NCI-H1417 treated with DMSO at 0.1 percent for 48 hours (cell line): ENCODE results near the gene COQ2.
"Not testable (repeated sequence)": the region's sequence is repeated elsewhere in the genome, so short reads cannot be mapped to it uniquely, and the experiment has no call there.

ENCODE experiments used
- DNase-seq: peaks from one replicate; lab custom pipeline; 2025; lab: John Stamatoyannopoulos, UW

The COQ2 gene, protein sequence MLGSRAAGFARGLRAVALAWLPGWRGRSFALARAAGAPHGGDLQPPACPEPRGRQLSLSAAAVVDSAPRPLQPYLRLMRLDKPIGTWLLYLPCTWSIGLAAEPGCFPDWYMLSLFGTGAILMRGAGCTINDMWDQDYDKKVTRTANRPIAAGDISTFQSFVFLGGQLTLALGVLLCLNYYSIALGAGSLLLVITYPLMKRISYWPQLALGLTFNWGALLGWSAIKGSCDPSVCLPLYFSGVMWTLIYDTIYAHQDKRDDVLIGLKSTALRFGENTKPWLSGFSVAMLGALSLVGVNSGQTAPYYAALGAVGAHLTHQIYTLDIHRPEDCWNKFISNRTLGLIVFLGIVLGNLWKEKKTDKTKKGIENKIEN

DNA sequence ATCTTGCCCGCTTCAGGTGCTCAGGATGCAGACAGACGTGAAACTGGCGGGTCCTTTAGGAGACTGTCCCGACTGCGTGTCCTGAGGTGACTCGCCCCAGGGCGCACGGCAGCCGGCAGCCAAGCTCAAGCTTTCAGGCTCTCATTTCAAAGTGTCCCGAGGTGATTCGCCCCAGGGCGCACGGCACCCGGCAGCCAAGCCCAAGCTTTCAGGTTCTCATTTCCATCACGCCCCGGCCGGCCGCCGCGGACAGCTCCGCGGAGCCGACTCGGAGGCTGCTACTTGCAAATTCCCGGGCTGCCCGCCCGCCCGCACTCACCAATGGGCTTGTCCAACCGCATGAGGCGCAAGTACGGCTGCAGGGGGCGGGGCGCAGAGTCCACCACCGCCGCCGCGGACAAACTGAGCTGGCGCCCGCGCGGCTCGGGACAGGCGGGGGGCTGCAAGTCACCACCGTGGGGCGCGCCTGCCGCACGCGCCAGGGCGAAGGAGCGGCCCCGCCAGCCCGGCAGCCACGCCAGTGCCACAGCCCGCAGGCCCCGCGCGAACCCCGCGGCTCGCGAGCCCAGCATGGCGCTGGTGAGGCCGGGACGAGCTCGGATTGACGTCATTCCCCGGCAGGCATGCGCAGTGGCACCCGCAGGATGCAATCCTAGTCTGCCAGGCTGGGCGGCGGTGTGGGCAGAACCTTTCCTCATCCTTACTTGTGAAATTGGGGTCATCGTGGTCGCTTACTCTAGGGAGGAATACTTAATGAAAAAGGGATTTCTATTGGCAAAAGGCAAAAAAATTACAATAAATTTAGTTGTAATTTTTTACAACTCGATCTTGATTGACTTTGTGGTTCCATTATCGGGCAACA lies at the start of gene COQ2:
COQ2 (minus strand) TSS at position 606 of the 862 bp plus-strand sequence; CDS start at position 572, 34 bp downstream.
- peak; percentile 63 for DNase-seq

GRCh38 chr4:83331956-83332355 lies 47.4 kb upstream of the COQ2 start:
- no peak for DNase-seq

GRCh38 chr4:83329521-83330110 lies 45.0 kb upstream of the COQ2 start:
- no peak for DNase-seq

GRCh38 chr4:83328521-83329187 lies 44.1 kb upstream of the COQ2 start:
- no peak for DNase-seq

DNA sequence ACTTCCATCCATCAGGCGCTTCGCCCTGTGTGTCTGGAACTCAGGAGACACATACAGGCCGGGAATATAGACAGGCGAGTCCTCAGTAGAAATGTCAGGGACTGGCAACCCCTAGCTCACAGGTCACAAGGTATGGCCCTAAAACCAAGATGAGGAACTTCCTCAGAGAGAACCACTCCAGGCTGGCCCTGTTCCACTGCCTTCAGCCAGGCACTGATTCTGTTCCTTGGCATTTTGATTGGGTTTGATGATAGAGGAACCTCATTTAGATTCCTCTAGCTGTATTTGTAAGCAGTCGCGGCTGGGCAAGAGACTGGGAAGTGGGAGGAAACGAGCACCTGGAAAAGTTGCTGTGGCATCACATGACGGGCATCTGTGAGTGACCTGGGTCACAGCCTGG lies 41.9 kb upstream of the COQ2 start:
- DNase-seq: no peak

- not testable (repeated sequence) for DNase-seq
These were observed 40.7 kb upstream of the COQ2 start for GRCh38 chr4:83325306-83325705.

DNA sequence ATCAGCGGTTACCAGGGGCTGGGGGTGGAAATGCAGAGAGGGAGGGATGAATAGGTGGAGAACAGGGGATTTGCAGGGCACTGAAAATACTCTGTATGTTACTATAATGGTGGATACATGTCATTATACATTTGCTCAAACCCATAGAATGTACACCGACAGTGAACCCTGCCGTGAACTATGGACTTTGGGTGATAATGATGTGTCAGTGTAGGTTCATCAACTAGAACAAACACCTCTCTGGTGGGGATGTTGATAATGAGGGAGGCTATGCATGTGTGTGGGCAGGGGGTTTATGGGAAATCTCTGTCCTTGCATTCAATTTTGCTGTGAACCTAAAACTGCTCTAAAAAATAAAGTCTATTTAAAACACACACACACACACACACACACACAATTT lies 38.5 kb upstream of the COQ2 start:
- DNase-seq: no peak

- DNase-seq: no peak
These were observed 36.0 kb upstream of the COQ2 start for GRCh38 chr4:83320548-83320947.

DNA sequence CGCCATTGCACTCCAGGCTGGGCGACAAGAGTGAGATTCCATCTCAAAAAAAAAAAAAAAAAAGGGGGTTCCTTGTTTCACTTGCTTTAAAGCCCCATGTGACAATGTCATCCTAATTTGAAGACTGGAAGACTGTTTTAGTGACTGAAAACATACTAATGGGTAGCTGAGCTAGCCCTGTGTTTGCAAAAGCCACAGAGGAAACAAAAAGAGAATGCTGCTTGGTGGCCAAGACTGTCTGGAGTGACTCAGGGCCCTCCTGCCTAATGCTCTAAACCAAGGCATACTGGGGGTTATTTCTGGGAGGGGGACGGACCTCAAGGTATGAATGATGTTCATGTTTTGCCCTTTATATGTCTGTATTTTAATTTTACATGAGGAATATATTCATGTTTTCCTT lies 34.1 kb upstream of the COQ2 start:
- no peak for DNase-seq

GRCh38 chr4:83317671-83318070 lies 33.1 kb upstream of the COQ2 start:
- DNase-seq: no peak

- no peak for DNase-seq
These were observed 32.0 kb upstream of the COQ2 start for GRCh38 chr4:83316459-83317165.

DNA sequence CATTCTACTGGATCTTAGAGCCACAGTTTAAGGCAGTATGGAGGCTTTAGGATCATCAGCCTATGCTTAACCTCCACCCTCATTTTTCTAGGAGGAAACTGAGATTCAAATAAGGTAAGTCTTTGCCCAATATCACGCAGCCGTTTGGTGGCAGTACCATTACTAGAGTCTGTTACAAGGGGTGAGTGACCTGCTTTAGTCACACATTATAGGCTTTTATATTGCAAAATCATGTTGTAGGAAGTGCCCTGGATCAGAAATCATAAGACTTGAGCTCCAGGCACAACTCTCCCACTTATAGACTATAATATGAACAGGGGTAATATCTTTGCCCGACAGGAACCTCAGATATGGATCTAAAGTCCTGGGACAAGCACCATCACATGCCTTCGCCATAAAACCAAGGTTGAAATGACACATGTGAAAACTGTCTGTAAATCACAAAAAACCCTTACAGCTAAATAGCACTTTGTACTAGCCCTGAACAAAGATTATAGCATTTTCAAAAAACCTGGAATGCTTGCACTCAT lies 30.8 kb upstream of the COQ2 start:
- DNase-seq: no peak

GRCh38 chr4:83308672-83309071 lies 24.1 kb upstream of the COQ2 start:
- no peak for DNase-seq

- DNase-seq: no peak
These were observed 23.3 kb upstream of the COQ2 start for GRCh38 chr4:83307920-83308319.

GRCh38 chr4:83305187-83305586 lies 20.6 kb upstream of the COQ2 start:
- DNase-seq: no peak

DNA sequence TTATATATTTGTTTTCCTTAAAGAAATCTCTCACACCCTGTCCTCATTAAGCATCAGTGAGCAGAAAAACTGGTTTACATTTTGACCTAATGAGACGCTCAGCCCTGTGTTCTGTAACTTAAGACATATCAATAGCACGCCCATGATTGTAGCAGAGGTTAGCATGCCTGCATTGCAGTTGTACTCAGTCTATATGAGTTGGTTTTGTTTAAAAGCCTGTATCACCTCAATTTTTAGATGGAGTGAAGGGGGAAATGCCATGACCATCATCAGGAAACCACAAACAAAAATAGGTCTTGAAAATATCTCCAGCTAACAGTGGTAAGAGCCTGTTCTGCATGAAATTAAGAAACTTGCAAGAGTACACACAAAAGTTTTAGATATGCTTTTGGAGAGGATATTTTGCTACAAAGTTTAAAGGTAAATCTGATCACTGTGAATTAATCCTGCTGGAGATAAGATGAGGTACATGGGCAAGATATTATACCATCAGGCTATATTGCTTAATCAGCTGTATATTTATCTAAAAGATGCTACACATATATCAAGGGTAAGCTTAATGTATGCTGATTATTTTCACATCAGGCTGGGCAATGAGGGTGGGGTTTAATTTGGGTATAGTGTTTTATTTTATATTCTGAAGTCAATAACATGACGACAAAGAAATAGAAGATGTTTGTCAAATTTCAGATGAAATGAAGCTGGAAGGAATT lies 13.1 kb upstream of the COQ2 start:
- no peak for DNase-seq

GRCh38 chr4:83293305-83294046 lies 8.9 kb upstream of the COQ2 start:
- DNase-seq: no peak

DNA sequence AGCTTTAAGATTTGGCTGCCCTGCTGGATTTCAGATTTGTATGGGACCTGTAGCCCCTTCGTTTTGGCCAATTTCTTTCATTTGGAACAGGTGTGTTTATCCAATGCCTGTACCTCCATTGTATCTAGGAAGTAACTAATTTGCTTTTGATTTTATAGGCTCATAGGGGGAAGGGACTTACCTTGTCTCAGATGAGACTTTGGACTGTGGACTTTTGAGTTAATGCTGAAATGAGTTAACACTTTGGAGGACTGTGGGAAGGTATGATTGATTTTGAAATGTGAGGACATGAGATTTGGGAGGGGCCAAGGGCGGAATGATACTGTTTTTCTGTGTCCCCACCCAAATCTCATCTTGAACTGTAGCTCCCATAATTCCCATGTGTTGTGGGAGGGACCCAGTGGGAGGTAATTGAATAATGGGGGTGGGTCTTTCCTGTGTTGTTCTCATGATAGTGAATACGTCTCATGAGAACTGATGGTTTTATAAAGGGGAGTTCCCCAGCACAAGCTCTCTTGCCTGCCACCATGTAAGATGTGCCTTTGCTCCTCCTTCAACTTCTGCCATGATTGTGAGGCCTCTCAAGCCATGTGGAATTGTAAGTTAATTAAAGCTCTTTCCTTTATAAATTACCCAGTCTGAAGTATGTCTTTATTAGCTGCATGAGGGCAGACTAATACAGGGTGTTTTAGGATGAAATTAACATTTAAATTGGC lies 5.6 kb upstream of the COQ2 start:
- not testable (repeated sequence) for DNase-seq

- not testable (repeated sequence) for DNase-seq
These were observed 3.8 kb upstream of the COQ2 start for GRCh38 chr4:83288381-83288780.
